GM19372 (cell line): Measurements from ENCODE around the gene SPRY4.
"Not testable (repeated sequence)": the region's sequence is repeated elsewhere in the genome, so short reads cannot be mapped to it uniquely, and the experiment has no call there.

Source experiments
- ATAC-seq: cut with Tn5 transposase; IDR thresholded peaks from one replicate; pipeline ENCODE4 v1.9.1; 2021; ENCODE audit warnings: mild to moderate bottlenecking, low read depth, moderate library complexity; ENCODE audit not compliant: unreplicated experiment

The SPRY4 gene

DNA sequence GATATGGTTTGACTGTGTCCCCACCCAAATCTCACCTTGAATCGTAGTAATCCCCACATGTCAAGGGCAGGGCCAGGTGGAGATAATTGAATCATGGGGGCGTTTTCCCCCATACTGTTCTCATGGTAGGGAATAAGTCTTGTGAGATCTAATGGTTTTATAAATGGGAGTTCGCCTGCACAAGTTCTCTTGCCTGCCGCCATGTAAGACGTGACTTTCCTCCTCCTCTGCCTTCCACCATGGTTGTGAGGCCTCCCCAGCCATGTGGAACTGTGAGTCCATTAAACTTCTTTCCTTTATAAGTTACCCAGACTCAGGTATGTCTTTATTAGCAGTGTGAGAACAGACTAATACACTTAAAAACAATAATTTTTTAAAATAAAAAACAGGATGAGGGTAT lies 52.2 kb downstream of the SPRY4 start:
- not testable (repeated sequence) for ATAC-seq

- ATAC-seq: not testable (repeated sequence)
These were observed 60.7 kb downstream of the SPRY4 start for GRCh38 chr5:142264084-142264483.

DNA sequence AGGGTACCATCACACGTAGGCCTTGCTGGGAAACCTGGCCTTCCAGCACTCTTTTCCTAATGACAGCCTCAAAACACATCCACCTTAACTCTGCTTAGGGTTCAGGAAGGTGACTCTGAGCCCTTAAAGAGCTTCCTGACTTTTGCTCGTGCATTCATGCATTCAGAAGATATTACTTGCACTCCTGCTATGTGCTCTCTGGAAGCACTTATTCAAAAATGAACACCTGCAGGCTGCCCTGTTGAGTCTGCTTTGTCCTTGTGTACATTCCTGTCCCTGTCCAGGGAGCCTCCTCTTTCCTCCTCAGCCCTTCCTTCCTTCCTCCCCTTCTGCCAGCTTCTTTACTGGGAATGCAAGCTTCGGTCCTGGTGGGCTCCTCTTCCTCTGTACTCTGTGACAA lies 61.5 kb downstream of the SPRY4 start:
- ATAC-seq: no peak

DNA sequence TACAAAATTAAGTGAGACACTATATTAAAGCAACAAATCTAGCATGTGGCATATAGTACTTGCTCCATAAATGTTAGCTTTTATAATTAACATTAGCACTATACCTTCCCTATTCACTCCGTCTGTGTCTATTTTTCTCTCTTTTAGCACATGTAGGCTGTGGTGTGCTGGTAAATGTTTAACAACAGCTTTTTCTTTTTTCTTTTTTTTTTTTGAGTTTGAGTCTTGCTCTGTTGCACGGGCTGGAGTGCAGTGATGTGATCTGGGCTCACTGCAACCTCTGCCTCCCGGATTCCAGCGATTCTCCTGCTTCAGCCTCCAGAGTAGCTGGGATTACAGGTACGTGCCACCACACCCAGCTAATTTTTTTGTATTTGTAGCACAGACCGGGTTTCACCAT lies 62.1 kb downstream of the SPRY4 start:
- no peak for ATAC-seq
